ENCODE data around the gene RBM33. TPM values are rescaled to one million over a fixed set of nuclear protein-coding genes. Genes with fewer than 3 reads are reported as not detected.

RBM33 gene
- polyA plus RNA-seq, 1 donor (not counting 4 experiments of a cell fraction or from before 2014, with no cell fraction given), result 8.9 TPM

- no peak overlapping the region for H3K9ac ChIP-seq (ENCODE audit: control insufficient read depth, extremely low read depth, insufficient read depth, low read length)
- H3K4me1 ChIP-seq (ENCODE audit: control insufficient read depth, extremely low read depth, insufficient read depth, low read length), result no peaks in the 10 kb centered on the region
- H3K27me3 ChIP-seq (ENCODE audit: control insufficient read depth, extremely low read depth, insufficient read depth, low read length), result no peaks in the 10 kb centered on the region
- H3K79me2 ChIP-seq (ENCODE audit: control insufficient read depth, insufficient read depth, low read length), result no peaks in the 10 kb centered on the region
- no peak for DNase-seq (ENCODE audit: low read depth, low spot score)
- H3K4me3 ChIP-seq (ENCODE audit: control insufficient read depth in 2 of 3, extremely low read depth in 1 of 3, insufficient read depth in 2 of 3, low read depth in 1 of 3, low read length in 3 of 3), result no peak overlapping the region
- H3K9me1 ChIP-seq (ENCODE audit: control insufficient read depth, extremely low read depth, insufficient read depth, low read length), result no peaks in the 10 kb centered on the region
- H3K36me3 ChIP-seq (ENCODE audit: control insufficient read depth in 2 of 2, extremely low read depth in 1 of 2, insufficient read depth in 2 of 2, low read length in 2 of 2), result peaks cover 0 to 4% of the 10 kb centered on the region in 2 experiments
- H2AFZ ChIP-seq (ENCODE audit: control insufficient read depth, low read length), result no peak overlapping the region
- H3K27ac ChIP-seq (ENCODE audit: control insufficient read depth, insufficient read depth, low read length), result no peak overlapping the region
- H4K20me1 ChIP-seq (ENCODE audit: control insufficient read depth, extremely low read depth, insufficient read depth, low read length), result no peaks in the 10 kb centered on the region
- no peak overlapping the region for H3K4me2 ChIP-seq (ENCODE audit: control insufficient read depth, extremely low read depth, insufficient read depth, low read depth, low read length)
- dilution Hi-C loops (cut with MboI; ENCODE audit: extremely low pct_ligation_motif_present, low sequenced_read_pairs), result no loop called here
- FAIRE-seq, result no peak
- no peaks in the 10 kb centered on the region for H3K9me3 ChIP-seq (ENCODE audit: control insufficient read depth, low read depth, low read length)
- TF ChIP-seq CTCF (optimal IDR thresholded peaks at IDR 0.05 in 1 of 3, IDR thresholded peaks at IDR 0.05 in 1 of 3, conservative IDR thresholded peaks at IDR 0.05 in 1 of 3; ENCODE audit: extremely low read depth in 1 of 3, insufficient read depth in 2 of 3, low read length in 3 of 3) (no peak), EZH2 (IDR thresholded peaks at IDR 0.05; ENCODE audit: low read length) (no peak)
These were observed 8.6 kb upstream of the RBM33 start for GRCh38 chr7:155635817-155636216.

DNA sequence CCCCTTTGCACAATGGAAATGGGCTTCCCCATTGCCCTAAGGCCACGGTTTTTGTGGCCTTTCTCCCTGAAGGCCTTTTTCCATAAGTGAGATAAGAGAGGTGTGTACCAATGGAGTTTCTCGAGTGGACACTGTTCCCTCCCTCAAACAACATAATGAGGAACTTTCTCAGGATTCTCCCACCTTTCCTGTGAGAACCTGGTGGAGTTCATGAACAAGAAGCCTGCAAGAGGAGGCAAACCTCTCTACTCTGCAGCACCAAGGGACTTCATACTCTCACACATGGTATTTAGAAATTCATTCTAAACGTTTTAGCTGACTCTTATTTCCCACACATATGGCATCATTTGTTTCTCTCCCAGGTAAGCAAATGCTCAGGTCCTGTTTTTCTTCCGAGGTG lies 7.3 kb upstream of the RBM33 start:
- no peaks in the 10 kb centered on the region for H3K27me3 ChIP-seq (ENCODE audit: control insufficient read depth, extremely low read depth, insufficient read depth, low read length)
- no peak for DNase-seq (ENCODE audit: low read depth, low spot score)
- no peak overlapping the region for H3K4me3 ChIP-seq (ENCODE audit: control insufficient read depth in 2 of 3, extremely low read depth in 1 of 3, insufficient read depth in 2 of 3, low read depth in 1 of 3, low read length in 3 of 3)
- no peaks in the 10 kb centered on the region for H3K79me2 ChIP-seq (ENCODE audit: control insufficient read depth, insufficient read depth, low read length)
- no peak for FAIRE-seq
- H4K20me1 ChIP-seq (ENCODE audit: control insufficient read depth, extremely low read depth, insufficient read depth, low read length), result no peaks in the 10 kb centered on the region
- no peak overlapping the region for H2AFZ ChIP-seq (ENCODE audit: control insufficient read depth, low read length)
- H3K9me1 ChIP-seq (ENCODE audit: control insufficient read depth, extremely low read depth, insufficient read depth, low read length), result no peaks in the 10 kb centered on the region
- no peak overlapping the region for H3K4me2 ChIP-seq (ENCODE audit: control insufficient read depth, extremely low read depth, insufficient read depth, low read depth, low read length)
- H3K9ac ChIP-seq (ENCODE audit: control insufficient read depth, extremely low read depth, insufficient read depth, low read length), result no peak overlapping the region
- H3K36me3 ChIP-seq (ENCODE audit: control insufficient read depth in 2 of 2, extremely low read depth in 1 of 2, insufficient read depth in 2 of 2, low read length in 2 of 2), result peaks cover 0 to 8% of the 10 kb centered on the region in 2 experiments
- no peak overlapping the region for H3K27ac ChIP-seq (ENCODE audit: control insufficient read depth, insufficient read depth, low read length)
- dilution Hi-C loops (cut with MboI; ENCODE audit: extremely low pct_ligation_motif_present, low sequenced_read_pairs), result no loop called here
- no peaks in the 10 kb centered on the region for H3K9me3 ChIP-seq (ENCODE audit: control insufficient read depth, low read depth, low read length)
- TF ChIP-seq EZH2 (IDR thresholded peaks at IDR 0.05; ENCODE audit: low read length), result no peak
- TF ChIP-seq CTCF (optimal IDR thresholded peaks at IDR 0.05 in 1 of 3, IDR thresholded peaks at IDR 0.05 in 1 of 3, conservative IDR thresholded peaks at IDR 0.05 in 1 of 3; ENCODE audit: extremely low read depth in 1 of 3, insufficient read depth in 2 of 3, low read length in 3 of 3), result no peak
- H3K4me1 ChIP-seq (ENCODE audit: control insufficient read depth, extremely low read depth, insufficient read depth, low read length), result no peaks in the 10 kb centered on the region
